ENCODE measurements around the gene ATG2A.

The ATG2A gene

DNA sequence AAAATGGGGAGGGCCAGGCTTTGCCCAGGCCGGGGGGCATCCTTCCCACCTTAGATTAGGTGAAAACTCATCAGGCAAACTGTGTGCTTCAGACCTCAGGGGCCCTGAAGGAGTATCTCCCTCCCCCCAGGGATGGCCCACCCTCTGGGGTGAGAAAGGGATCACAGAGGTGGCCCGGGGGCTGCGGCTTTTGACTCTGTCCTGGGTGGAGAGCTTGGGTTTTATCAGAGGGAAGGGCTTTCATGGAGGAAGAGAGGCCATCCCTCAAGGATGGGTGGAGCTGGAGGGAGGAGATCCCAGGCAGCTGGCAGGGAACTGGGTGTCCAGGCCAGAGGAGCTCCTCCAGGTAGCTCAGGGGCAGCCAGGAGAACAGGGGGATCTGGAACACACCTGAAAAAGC lies 4.4 kb upstream of the ATG2A start:
- Histone ChIP-seq H3K4me1 (ENCODE audit: control insufficient read depth, low read length) (peaks cover 45% of the 10 kb centered on the region), H3K9me3 (ENCODE audit: control insufficient read depth, insufficient read depth, low read length) (no peaks in the 10 kb centered on the region), H3K27me3 (ENCODE audit: control insufficient read depth, low read length) (no peaks in the 10 kb centered on the region), H4K20me1 (ENCODE audit: control insufficient read depth, insufficient read depth, low read depth, low read length) (no peaks in the 10 kb centered on the region), H3F3A (ENCODE audit: control insufficient read depth, insufficient read depth) (peaks cover 3% of the 10 kb centered on the region), H3K27ac (ENCODE audit: low read depth, low read length) (no peak overlapping the region), H3K36me3 (ENCODE audit: control insufficient read depth, low read length) (no peaks in the 10 kb centered on the region), H3K4me3 (ENCODE audit: low read length) (no peak overlapping the region), H3K9me2 (replicated peaks; ENCODE audit: control insufficient read depth, low read length) (no peaks in the 10 kb centered on the region), H3K4me2 (ENCODE audit: low read length) (no peak overlapping the region), H3K79me2 (ENCODE audit: control insufficient read depth, low read length) (peaks cover 6% of the 10 kb centered on the region)
- no peak for TF ChIP-seq EZH2phosphoT487 (IDR thresholded peaks at IDR 0.05; ENCODE audit: borderline replicate concordance, low read length)
- TF ChIP-seq, protein P1, sequence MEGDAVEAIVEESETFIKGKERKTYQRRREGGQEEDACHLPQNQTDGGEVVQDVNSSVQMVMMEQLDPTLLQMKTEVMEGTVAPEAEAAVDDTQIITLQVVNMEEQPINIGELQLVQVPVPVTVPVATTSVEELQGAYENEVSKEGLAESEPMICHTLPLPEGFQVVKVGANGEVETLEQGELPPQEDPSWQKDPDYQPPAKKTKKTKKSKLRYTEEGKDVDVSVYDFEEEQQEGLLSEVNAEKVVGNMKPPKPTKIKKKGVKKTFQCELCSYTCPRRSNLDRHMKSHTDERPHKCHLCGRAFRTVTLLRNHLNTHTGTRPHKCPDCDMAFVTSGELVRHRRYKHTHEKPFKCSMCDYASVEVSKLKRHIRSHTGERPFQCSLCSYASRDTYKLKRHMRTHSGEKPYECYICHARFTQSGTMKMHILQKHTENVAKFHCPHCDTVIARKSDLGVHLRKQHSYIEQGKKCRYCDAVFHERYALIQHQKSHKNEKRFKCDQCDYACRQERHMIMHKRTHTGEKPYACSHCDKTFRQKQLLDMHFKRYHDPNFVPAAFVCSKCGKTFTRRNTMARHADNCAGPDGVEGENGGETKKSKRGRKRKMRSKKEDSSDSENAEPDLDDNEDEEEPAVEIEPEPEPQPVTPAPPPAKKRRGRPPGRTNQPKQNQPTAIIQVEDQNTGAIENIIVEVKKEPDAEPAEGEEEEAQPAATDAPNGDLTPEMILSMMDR (IDR thresholded peaks at IDR 0.05; ENCODE audit: low read depth, low read length, poor library complexity, severe bottlenecking) = no peak

DNA sequence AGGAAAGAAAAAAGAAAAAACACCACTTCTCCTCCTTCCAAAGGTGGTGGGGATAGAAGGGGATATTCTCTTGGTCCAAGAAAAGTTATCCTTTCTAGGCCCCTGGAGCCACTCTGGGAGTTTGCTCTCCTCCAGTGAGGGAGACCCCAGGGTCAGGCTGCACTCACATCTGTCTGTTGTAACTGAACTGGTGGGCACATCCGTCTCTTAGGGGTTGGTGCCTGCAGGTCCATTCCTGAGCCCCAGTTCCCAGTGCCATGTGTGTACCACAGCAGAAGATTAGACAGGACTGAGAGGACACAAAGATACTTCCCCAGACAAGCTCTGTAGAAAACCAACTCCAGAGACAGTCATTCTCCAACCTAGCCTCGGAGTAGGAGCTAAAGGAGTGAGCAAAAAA lies 3.1 kb upstream of the ATG2A start:
- Histone ChIP-seq H3K9me2 (replicated peaks; ENCODE audit: control insufficient read depth, low read length) (no peaks in the 10 kb centered on the region), H3K4me1 (ENCODE audit: control insufficient read depth, low read length) (peaks cover 53% of the 10 kb centered on the region)

DNA sequence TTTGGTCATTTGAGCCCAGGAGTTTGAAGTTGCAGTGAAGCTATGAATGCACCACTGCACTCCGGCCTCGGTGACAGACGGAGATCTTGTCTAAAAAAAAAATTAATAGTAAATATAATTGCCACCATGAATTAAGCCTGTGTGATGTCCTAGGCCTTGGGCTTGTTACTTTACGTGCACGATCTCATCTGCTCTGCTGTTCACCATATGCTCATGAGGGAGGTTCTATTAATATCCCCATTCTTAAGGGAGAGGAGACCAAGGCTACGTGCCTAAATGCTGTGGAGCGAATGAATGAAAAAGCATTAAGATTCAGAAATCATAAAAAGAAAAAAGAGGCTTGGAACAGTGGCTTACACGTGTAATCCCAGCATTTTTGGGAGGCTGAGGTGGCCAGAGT lies 2.6 kb upstream of the ATG2A start:
- Histone ChIP-seq H3K4me3 (ENCODE audit: low read length) (no peak overlapping the region), H3K79me2 (ENCODE audit: control insufficient read depth, low read length) (peaks cover 21% of the 10 kb centered on the region), H3K9me3 (ENCODE audit: control insufficient read depth, insufficient read depth, low read length) (no peaks in the 10 kb centered on the region), H3K27me3 (ENCODE audit: control insufficient read depth, low read length) (no peaks in the 10 kb centered on the region), H4K20me1 (ENCODE audit: control insufficient read depth, insufficient read depth, low read depth, low read length) (no peaks in the 10 kb centered on the region), H3K36me3 (ENCODE audit: control insufficient read depth, low read length) (no peaks in the 10 kb centered on the region), H3K4me1 (ENCODE audit: control insufficient read depth, low read length) (peaks cover 48% of the 10 kb centered on the region), H3F3A (ENCODE audit: control insufficient read depth, insufficient read depth) (peaks cover 3% of the 10 kb centered on the region), H3K4me2 (ENCODE audit: low read length) (no peak overlapping the region; the same call in 1 of the 2 replicates), H3K9me2 (replicated peaks; ENCODE audit: control insufficient read depth, low read length) (no peaks in the 10 kb centered on the region), H3K27ac (ENCODE audit: low read depth, low read length) (no peak overlapping the region)
- TF ChIP-seq, protein P1 (IDR thresholded peaks at IDR 0.05; ENCODE audit: low read depth, low read length, poor library complexity, severe bottlenecking) = no peak
- no peak for TF ChIP-seq EZH2phosphoT487 (IDR thresholded peaks at IDR 0.05; ENCODE audit: borderline replicate concordance, low read length)

More for the DNA sequence above, 3.1 kb upstream of the ATG2A start:
- no peaks in the 10 kb centered on the region for H3K9me3 ChIP-seq (ENCODE audit: control insufficient read depth, insufficient read depth, low read length)
- no peak overlapping the region for H3K27ac ChIP-seq (ENCODE audit: low read depth, low read length)
- no peaks in the 10 kb centered on the region for H3K27me3 ChIP-seq (ENCODE audit: control insufficient read depth, low read length)
- peak overlapping the region; percentile 40 for H3K4me2 ChIP-seq (ENCODE audit: low read length)
- H3K79me2 ChIP-seq (ENCODE audit: control insufficient read depth, low read length) = peaks cover 18% of the 10 kb centered on the region
- H3F3A ChIP-seq (ENCODE audit: control insufficient read depth, insufficient read depth) = peaks cover 3% of the 10 kb centered on the region
- TF ChIP-seq, protein P1 (IDR thresholded peaks at IDR 0.05; ENCODE audit: low read depth, low read length, poor library complexity, severe bottlenecking) = no peak
- no peak for TF ChIP-seq EZH2phosphoT487 (IDR thresholded peaks at IDR 0.05; ENCODE audit: borderline replicate concordance, low read length)
- H4K20me1 ChIP-seq (ENCODE audit: control insufficient read depth, insufficient read depth, low read depth, low read length) = no peaks in the 10 kb centered on the region
- no peaks in the 10 kb centered on the region for H3K36me3 ChIP-seq (ENCODE audit: control insufficient read depth, low read length)
- peak overlapping the region; percentile 0; the same call in 1 of the 2 replicates for H3K4me3 ChIP-seq (ENCODE audit: low read length)

Data from DOHH2 (cell line).